CD4-positive, CD25-positive, alpha-beta regulatory T cell (primary cell): Measurements from ENCODE around the gene ELOVL1. TPM values are rescaled to one million over a fixed set of nuclear protein-coding genes. Genes with fewer than 3 reads are reported as not detected.
"Not testable (repeated sequence)": the region's sequence is repeated elsewhere in the genome, so short reads cannot be mapped to it uniquely, and the experiment has no call there.

Experiments used
- ATAC-seq, 2 donors: fragments of 150-1000 bp; cut with Tn5 transposase; one replicate each; pipeline ENCODE4 v1.10.0; 2021; ENCODE audit warnings: low read depth in 2 of 2, moderate number of reproducible peaks in 2 of 2, moderate library complexity in 1 of 2
- DNase-seq, 3 donors: peaks; one replicate each; pipeline versions ENCODE4 v3.0.0 to v3.0.0-alpha.2; 2012 to 2022; ENCODE audit warnings: mixed read lengths in 1 of 3
- H3K27ac ChIP-seq: one replicate; pipeline ENCODE4 v1.7.0; 2013; ENCODE audit warnings: mild to moderate bottlenecking, low read length; ENCODE audit not compliant: insufficient read depth, poor library complexity, severe bottlenecking
- H3K27me3 ChIP-seq: one replicate; pipeline ENCODE4 v1.7.0; 2013; ENCODE audit warnings: low read length; ENCODE audit not compliant: control insufficient read depth, insufficient read depth
- H3K36me3 ChIP-seq: one replicate; pipeline ENCODE4 v1.7.0; 2013; ENCODE audit warnings: mild to moderate bottlenecking, low read length, moderate library complexity; ENCODE audit not compliant: control insufficient read depth, insufficient read depth
- H3K4me1 ChIP-seq: 2 replicates; pipeline ENCODE4 v1.7.0; 2013; ENCODE audit warnings: mild to moderate bottlenecking, low read length; ENCODE audit not compliant: insufficient read depth, control insufficient read depth, poor library complexity, severe bottlenecking
- H3K4me3 ChIP-seq: one replicate; pipeline ENCODE4 v1.7.0; 2013; ENCODE audit warnings: low read depth, mild to moderate bottlenecking, low read length, moderate library complexity
- H3K9me3 ChIP-seq, 2 experiments: 1 replicate in 1 of 2; 2 replicates in 1 of 2; pipeline ENCODE4 v1.7.0; 2013; ENCODE audit warnings: low read length in 2 of 2, mild to moderate bottlenecking in 1 of 2, moderate library complexity in 1 of 2; ENCODE audit not compliant: control insufficient read depth in 2 of 2
- H3K27ac Mint-ChIP-seq, 3 donors: one replicate each; pipeline ENCODE4 v1.8.0; 2020 to 2022; ENCODE audit warnings: mild to moderate bottlenecking in 3 of 3, mixed read lengths in 3 of 3, moderate library complexity in 2 of 3
- H3K27me3 Mint-ChIP-seq: one replicate; pipeline ENCODE4 v1.8.0; 2022; ENCODE audit warnings: mild to moderate bottlenecking, mixed read lengths
- H3K36me3 Mint-ChIP-seq: one replicate; pipeline ENCODE4 v1.8.0; 2020; ENCODE audit warnings: mixed read lengths
- H3K4me1 Mint-ChIP-seq, 4 donors: one replicate each; pipeline ENCODE4 v1.8.0; 2020 to 2022; ENCODE audit warnings: mixed read lengths in 4 of 4, mild to moderate bottlenecking in 1 of 4
- H3K4me3 Mint-ChIP-seq, 4 donors: one replicate each; pipeline ENCODE4 v1.8.0; 2020 to 2022; ENCODE audit warnings: mild to moderate bottlenecking in 4 of 4, mixed read lengths in 4 of 4, moderate library complexity in 3 of 4
- H3K9me3 Mint-ChIP-seq, 7 donors: one replicate each; pipeline ENCODE4 v1.8.0; 2020 to 2022; ENCODE audit warnings: mixed read lengths in 7 of 7, mild to moderate bottlenecking in 3 of 7, moderate library complexity in 2 of 7
- polyA plus RNA-seq, 4 donors: library from polyadenylated mRNA; unstranded; fragments of 300-500 nt; fragmentation: Illumina TruSeq; gene quantifications; one replicate each; pipeline ENCODE4 v1.2.3, GENCODE V29; 2021
- total RNA-seq: library from RNA; stranded (reverse); gene quantifications from one replicate; pipeline ENCODE4 v1.2.3, GENCODE V29; 2022

ELOVL1 gene
- total and polyA plus RNA-seq, 5 donors from 2014 or later: 37.1 to 114 (median 77.4) TPM

- Mint-ChIP-seq H3K36me3 (peaks cover 30% of the 10 kb centered on the region), H3K4me1 (peaks cover 0 to 22% (median 6%) of the 10 kb centered on the region in 4 donors), H3K27me3 (no peaks in the 10 kb centered on the region), H3K4me3 (no peak overlapping the region), H3K27ac (no peak overlapping the region), H3K9me3 (no peaks in the 10 kb centered on the region)
- Histone ChIP-seq H3K27me3 (no peaks in the 10 kb centered on the region), H3K4me1 (no peaks in the 10 kb centered on the region), H3K27ac (no peak overlapping the region), H3K9me3 (no peaks in the 10 kb centered on the region), H3K4me3 (no peak overlapping the region), H3K36me3 (peaks cover 31% of the 10 kb centered on the region)
- ATAC-seq (no peak), DNase-seq (no peak)
Observed at GRCh38 chr1:43379476-43379875, 11.7 kb upstream of the ELOVL1 start.

- no peak for ATAC-seq
- no peak overlapping the region for H3K4me3 ChIP-seq
- H3K9me3 Mint-ChIP-seq: no peaks in the 10 kb centered on the region
- H3K4me1 Mint-ChIP-seq: peaks cover 0 to 18% (median 6%) of the 10 kb centered on the region in 4 donors
- H3K4me3 Mint-ChIP-seq: no peak overlapping the region
- no peak for DNase-seq
- peaks cover 30% of the 10 kb centered on the region for H3K36me3 Mint-ChIP-seq
- H3K36me3 ChIP-seq: peaks cover 16% of the 10 kb centered on the region
- no peaks in the 10 kb centered on the region for H3K9me3 ChIP-seq
- H3K27ac Mint-ChIP-seq: no peak overlapping the region
- H3K4me1 ChIP-seq: no peaks in the 10 kb centered on the region
- no peaks in the 10 kb centered on the region for H3K27me3 Mint-ChIP-seq
- H3K27ac ChIP-seq: no peak overlapping the region
- no peaks in the 10 kb centered on the region for H3K27me3 ChIP-seq
Observed at GRCh38 chr1:43377831-43378230, 10.0 kb upstream of the ELOVL1 start.

GRCh38 chr1:43376723-43377235 is 9.0 kb upstream of the ELOVL1 start:
- Histone ChIP-seq H3K4me3 (no peak overlapping the region), H3K36me3 (peaks cover 6% of the 10 kb centered on the region), H3K4me1 (no peaks in the 10 kb centered on the region), H3K27me3 (no peaks in the 10 kb centered on the region), H3K27ac (no peak overlapping the region), H3K9me3 (no peaks in the 10 kb centered on the region)
- Mint-ChIP-seq H3K36me3 (peaks cover 26% of the 10 kb centered on the region), H3K4me1 (peaks cover 0 to 15% (median 6%) of the 10 kb centered on the region in 4 donors), H3K27me3 (no peaks in the 10 kb centered on the region), H3K4me3 (peak overlapping the region in 1 of 4 donors; percentile 8), H3K27ac (peak overlapping the region in 1 of 3 donors; percentile 56), H3K9me3 (no peaks in the 10 kb centered on the region)
- ATAC-seq (no peak), DNase-seq (no peak)

GRCh38 chr1:43373066-43373940 is 5.5 kb upstream of the ELOVL1 start:
- Mint-ChIP-seq H3K4me3 (no peak overlapping the region), H3K27me3 (no peaks in the 10 kb centered on the region), H3K4me1 (peaks cover 12 to 37% (median 16%) of the 10 kb centered on the region in 4 donors), H3K36me3 (peaks cover 12% of the 10 kb centered on the region), H3K27ac (no peak overlapping the region), H3K9me3 (no peaks in the 10 kb centered on the region)
- Histone ChIP-seq H3K4me1 (peaks cover 8% of the 10 kb centered on the region), H3K27ac (no peak overlapping the region), H3K36me3 (no peaks in the 10 kb centered on the region), H3K4me3 (no peak overlapping the region), H3K9me3 (no peaks in the 10 kb centered on the region), H3K27me3 (no peaks in the 10 kb centered on the region)
- ATAC-seq (no peak), DNase-seq (no peak)

DNA sequence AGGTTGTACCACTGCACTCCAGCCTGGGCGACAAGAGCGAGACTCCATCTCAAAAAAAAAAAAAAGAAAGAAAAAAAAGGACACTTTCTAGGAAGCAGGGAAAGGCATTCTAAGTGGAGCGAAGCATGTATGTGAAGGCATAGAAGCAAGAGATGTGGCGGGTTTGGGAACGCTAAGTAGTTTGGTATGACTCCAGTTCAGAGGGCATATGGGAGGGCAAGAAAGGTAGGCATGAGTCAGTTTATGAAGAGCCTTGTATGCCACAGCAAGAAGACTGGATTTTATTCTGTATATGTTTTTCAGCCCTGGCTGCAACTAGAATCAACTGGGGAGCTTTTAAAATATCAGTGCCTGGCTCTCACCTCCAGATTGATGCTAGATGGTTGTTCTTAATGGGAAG is 4.4 kb upstream of the ELOVL1 start:
- no peak overlapping the region for H3K4me3 ChIP-seq
- no peak for DNase-seq
- Mint-ChIP-seq H3K9me3 (no peaks in the 10 kb centered on the region), H3K27me3 (no peaks in the 10 kb centered on the region), H3K4me3 (no peak overlapping the region), H3K4me1 (peaks cover 14 to 37% (median 18%) of the 10 kb centered on the region in 4 donors), H3K36me3 (peaks cover 10% of the 10 kb centered on the region), H3K27ac (no peak overlapping the region)
- H3K9me3 ChIP-seq: no peaks in the 10 kb centered on the region
- H3K27ac ChIP-seq: no peak overlapping the region
- H3K4me1 ChIP-seq: peaks cover 11% of the 10 kb centered on the region
- no peaks in the 10 kb centered on the region for H3K36me3 ChIP-seq
- ATAC-seq: no peak
- no peaks in the 10 kb centered on the region for H3K27me3 ChIP-seq

- Histone ChIP-seq H3K4me3 (no peak overlapping the region), H3K4me1 (peaks cover 27% of the 10 kb centered on the region), H3K36me3 (peaks cover 1% of the 10 kb centered on the region), H3K9me3 (no peaks in the 10 kb centered on the region), H3K27ac (no peak overlapping the region), H3K27me3 (no peaks in the 10 kb centered on the region)
- peak overlapping the region; percentile 5 to 91 (median 44) for H3K27ac Mint-ChIP-seq
- H3K27me3 Mint-ChIP-seq: no peaks in the 10 kb centered on the region
- peaks cover 2% of the 10 kb centered on the region for H3K36me3 Mint-ChIP-seq
- H3K9me3 Mint-ChIP-seq: no peaks in the 10 kb centered on the region
- peak overlapping the region; percentile 31 to 76 (median 65) for H3K4me3 Mint-ChIP-seq
- no peak for ATAC-seq
- DNase-seq: no peak
- peaks cover 14 to 46% (median 21%) of the 10 kb centered on the region in 4 donors for H3K4me1 Mint-ChIP-seq
Observed at GRCh38 chr1:43370564-43370963, 2.8 kb upstream of the ELOVL1 start.

DNA sequence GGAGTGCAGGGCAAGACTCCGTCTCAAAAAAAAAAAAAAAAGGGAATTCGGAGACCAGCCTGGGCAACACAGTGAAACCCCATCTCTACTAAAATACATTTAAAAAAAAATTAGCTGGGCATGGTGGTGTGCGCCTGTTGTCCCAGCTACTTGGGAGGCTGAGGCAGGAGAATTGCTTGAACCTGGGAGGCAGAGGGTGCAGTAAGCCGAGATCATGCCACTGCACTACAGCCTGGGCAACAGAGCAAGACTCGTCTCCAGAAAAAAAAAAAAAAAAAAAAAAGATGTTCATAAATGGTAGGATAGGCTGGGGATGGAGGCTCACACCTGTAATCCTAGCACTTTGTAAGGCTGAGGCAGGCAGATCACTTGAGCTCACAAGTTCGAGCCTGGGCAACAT is 2.0 kb upstream of the ELOVL1 start:
- not testable (repeated sequence) for H3K27ac ChIP-seq, H3K4me3 ChIP-seq, H3K27me3 ChIP-seq, ATAC-seq, H3K36me3 ChIP-seq, H3K36me3 Mint-ChIP-seq, H3K27me3 Mint-ChIP-seq, DNase-seq, H3K9me3 Mint-ChIP-seq, H3K27ac Mint-ChIP-seq, H3K9me3 ChIP-seq
- Mint-ChIP-seq H3K4me3 (peak overlapping the region in 1 of 4 donors; percentile 31), H3K4me1 (peaks cover 14 to 51% (median 23%) of the 10 kb centered on the region in 4 donors)
- peaks cover 28% of the 10 kb centered on the region for H3K4me1 ChIP-seq
